Activated CD8-positive, alpha-beta memory T cell treated with anti-CD3 and anti-CD28 coated beads for 36 hours (primary cell): ENCODE measurements around the gene EEF1G. TPM values are rescaled to one million over a fixed set of nuclear protein-coding genes. Genes with fewer than 3 reads are reported as not detected.

Experiments
- CTCF ChIA-PET: fragments of 350-600 bp; sonication (Branson Sonifier 250); formaldehyde crosslinking; loops from one replicate; lab custom pipeline; 2021; ENCODE audit warnings: antibody characterized with exemption; lab: Charles Lee
- POLR2A ChIA-PET: fragments of 350-600 bp; sonication (Branson Sonifier 250); formaldehyde crosslinking; loops from one replicate; lab custom pipeline; 2021; ENCODE audit warnings: antibody characterized with exemption; lab: Charles Lee
- total RNA-seq, 2 experiments: library from RNA; stranded (reverse); gene quantifications; one replicate each; pipeline ENCODE4 v1.2.3, GENCODE V29; 2021

The EEF1G gene
- total RNA-seq, 2 experiments from 2014 or later, result 1,860 to 1,862 TPM

- ChIA-PET CTCF (interaction anchor here (6.1 kb wide), 1 partner anchor 15 kb away, joined by 46 read pairs; the partner anchor contains the start of gene TUT1), POLR2A (interaction anchor here (0.8 kb wide), 1 partner anchor 16 kb away, joined by 3 read pairs; the partner anchor contains the start of gene TUT1)
Measured at GRCh38 chr11:62607714-62608113, 34.0 kb upstream of the EEF1G start.

- CTCF ChIA-PET, result interaction anchor here (1.0 to 1.4 kb wide), 2 partner anchors 14 to 18 kb away, joined by 3 to 4 read pairs; partner anchors contain the start of gene TUT1
- POLR2A ChIA-PET, result no interaction called here
Measured at GRCh38 chr11:62605902-62606301, 32.2 kb upstream of the EEF1G start.

DNA sequence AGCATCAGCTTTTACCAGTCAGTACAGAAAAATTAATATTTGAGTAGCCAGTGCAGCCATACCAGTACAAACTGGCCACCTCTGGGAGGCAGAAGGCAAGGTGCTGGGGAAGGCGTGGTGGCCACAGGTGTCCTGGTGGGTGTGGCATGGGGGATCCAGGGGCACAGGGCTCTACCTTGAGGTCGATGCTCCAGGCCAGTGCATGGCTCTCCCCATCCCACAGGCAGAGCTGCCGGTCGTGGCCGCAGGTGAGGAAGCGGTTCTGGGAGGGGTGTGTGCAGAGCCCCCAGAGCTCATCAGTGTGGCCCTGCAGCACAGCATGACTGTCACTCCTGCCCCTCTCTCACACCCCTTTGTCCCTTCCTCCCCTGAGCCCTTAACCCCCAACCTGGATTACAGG lies 31.8 kb upstream of the EEF1G start:
- CTCF ChIA-PET, result interaction anchor here (1.0 to 1.4 kb wide), 2 partner anchors 14 to 18 kb away, joined by 3 to 4 read pairs; partner anchors contain the start of gene TUT1

DNA sequence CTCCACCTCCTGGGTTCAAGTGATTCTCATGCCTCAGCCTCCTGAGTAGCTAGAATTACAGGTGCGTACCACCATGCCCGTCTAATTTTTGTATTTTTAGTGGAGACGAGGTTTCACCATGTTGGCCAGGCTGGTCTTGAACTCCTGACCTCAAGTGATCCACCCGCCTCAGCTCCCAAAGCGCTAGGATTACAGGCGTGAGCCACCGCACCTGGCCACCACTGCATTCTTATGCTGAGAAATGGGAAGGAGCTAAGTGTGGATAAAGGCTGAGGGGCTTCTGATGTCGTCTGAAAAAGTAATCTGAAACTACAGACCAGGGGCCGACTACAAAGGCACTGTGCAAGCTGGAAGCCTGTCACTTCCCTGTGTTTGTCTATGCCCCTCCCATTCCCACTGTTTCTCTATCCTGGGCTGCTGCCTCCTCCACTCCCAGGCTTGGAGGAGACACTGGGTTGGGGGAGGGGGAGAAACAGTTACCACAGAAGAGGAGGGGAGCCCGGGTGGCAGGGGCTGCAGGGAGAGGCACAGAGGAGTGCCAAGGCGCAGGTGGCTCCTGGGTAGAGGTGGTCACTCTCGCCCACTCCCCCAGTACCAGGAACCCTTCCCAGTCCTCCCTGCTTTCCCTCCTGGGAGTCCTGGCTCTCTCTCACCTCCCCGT lies 30.9 kb upstream of the EEF1G start:
- ChIA-PET POLR2A (no interaction called here), CTCF (interaction anchor here (1.4 to 1.8 kb wide), 2 partner anchors 13 kb away, joined by 4 to 7 read pairs; partner anchors contain the start of gene TUT1)

More for the DNA sequence above, 31.8 kb upstream of the EEF1G start:
- POLR2A ChIA-PET, result no interaction called here

GRCh38 chr11:62603776-62604299 lies 30.1 kb upstream of the EEF1G start:
- ChIA-PET CTCF (interaction anchor here (1.8 kb wide), 1 partner anchor 12 kb away, joined by 7 read pairs; the partner anchor contains the start of gene TUT1), POLR2A (no interaction called here)

GRCh38 chr11:62603072-62603408 lies 29.3 kb upstream of the EEF1G start:
- CTCF ChIA-PET, result interaction anchor here (1.8 kb wide), 1 partner anchor 12 kb away, joined by 7 read pairs; the partner anchor contains the start of gene TUT1
- POLR2A ChIA-PET, result interaction anchor here (0.6 to 0.7 kb wide), 2 partner anchors 10 to 251 kb away, joined by 3 read pairs; partner anchors contain the start of gene ROM1

- ChIA-PET CTCF (interaction anchor here (1.8 to 3.0 kb wide), 3 partner anchors 8 to 11 kb away, joined by 7 to 28 read pairs (median 17); partner anchors contain the start of gene TUT1), POLR2A (interaction anchor here (0.6 to 3.2 kb wide), 11 partner anchors 9 to 239 kb away, joined by 3 to 44 read pairs (median 6); partner anchors contain the start of genes B3GAT3, C11orf98, CSKMT and EEF1G)
Measured at GRCh38 chr11:62602141-62603071, 28.7 kb upstream of the EEF1G start.

DNA sequence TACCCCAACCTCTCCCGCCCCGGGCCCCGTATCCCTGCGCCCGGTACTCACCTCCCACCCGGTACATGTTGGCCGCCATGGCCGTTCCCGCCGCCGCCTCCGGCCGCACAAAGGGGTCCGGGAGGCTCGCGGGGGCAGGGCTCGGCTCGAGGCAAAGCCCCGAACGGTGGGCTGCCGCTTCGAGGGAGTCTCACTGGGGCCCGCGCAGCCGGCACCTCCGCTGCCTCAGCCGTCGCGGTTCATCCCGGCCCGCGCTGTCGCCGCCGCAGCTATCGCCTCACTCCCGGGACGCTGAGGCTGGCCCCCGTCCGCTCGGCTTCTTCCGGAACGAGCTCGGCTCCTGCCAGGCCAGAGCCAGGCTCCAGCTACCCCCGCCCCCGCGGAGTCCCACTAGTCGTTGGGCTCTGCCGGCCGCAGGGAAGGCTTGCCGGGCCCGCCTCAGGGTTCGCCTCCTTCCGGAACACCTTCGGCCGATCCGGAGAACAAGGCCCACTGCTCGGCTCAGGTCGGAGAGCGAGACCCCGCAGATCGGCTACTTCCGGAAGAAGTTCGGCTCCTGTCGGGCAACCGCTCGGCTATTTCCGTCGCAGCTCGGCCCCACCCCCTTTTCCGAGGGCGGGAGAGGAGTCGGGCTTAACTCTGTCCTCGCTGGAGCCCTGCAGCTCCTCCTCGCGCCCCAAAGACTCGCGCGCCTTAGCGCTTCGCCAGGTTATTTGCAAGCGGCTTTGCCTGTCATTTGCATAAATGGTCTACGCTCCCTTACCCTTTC lies 27.9 kb upstream of the EEF1G start, which contains the start of gene MTA2:
Gene MTA2, minus strand, starts transcription at position 494 of the 769 bp plus-strand sequence. Its CDS starts 415 bp downstream, at position 79.
- ChIA-PET POLR2A (interaction anchor here (0.5 to 3.2 kb wide), 14 partner anchors 10 to 283 kb away, joined by 3 to 44 read pairs (median 6); partner anchors contain the start of genes B3GAT3, C11orf98, CSKMT and EEF1G), CTCF (interaction anchor here (1.1 to 3.0 kb wide), 4 partner anchors 9 to 177 kb away, joined by 3 to 28 read pairs (median 12); partner anchors contain the start of gene TUT1)

GRCh38 chr11:62601122-62601371 lies 27.4 kb upstream of the EEF1G start:
- ChIA-PET POLR2A (interaction anchor here (0.5 to 3.2 kb wide), 14 partner anchors 9 to 283 kb away, joined by 3 to 44 read pairs (median 6); partner anchors contain the start of genes B3GAT3, C11orf98, CSKMT and EEF1G), CTCF (interaction anchor here (1.1 to 3.0 kb wide), 4 partner anchors 9 to 176 kb away, joined by 3 to 28 read pairs (median 12); partner anchors contain the start of gene TUT1)

DNA sequence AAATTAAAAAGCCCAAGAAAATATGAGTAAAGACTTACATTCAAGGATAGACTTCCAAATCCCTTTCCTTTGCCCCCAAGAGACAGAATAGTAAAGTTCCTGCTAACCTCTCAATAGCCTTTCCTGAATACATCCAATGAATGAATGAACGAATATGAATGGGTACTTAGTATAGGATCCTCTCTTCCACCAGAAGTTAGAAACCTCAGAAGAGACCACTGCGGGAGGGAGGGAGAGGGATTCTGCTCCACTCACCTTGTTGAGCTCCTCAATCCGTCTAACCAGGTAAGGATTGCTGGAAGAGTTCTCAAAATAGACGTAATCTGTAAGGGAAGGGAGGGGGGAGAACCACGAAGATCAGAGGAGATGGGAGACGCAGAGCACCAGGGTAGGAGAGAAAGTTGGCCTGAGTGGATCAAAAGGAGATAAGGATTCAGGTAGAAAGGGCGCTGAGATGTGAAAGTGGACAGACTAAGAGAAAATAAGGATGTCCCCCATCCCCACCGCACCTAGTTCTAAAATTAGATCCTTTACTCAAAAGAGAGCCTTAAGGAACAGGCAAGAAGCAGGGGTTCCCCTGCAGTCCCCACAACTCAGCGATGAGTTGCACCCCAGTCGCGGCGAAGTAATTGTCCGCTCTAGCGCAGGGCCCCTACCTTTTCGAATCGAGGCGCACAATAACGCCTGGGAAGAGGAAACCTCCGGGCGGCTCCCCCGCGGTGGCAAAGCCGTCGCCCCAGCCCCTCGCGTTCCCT lies 26.9 kb upstream of the EEF1G start:
- POLR2A ChIA-PET, result interaction anchor here (0.6 to 3.2 kb wide), 9 partner anchors 9 to 254 kb away, joined by 3 to 44 read pairs (median 9); partner anchors contain the start of genes C11orf98, CSKMT, LBHD1 and TUT1
- CTCF ChIA-PET, result interaction anchor here (0.6 to 3.0 kb wide), 6 partner anchors 8 to 176 kb away, joined by 3 to 28 read pairs (median 6); partner anchors contain the start of gene TUT1

DNA sequence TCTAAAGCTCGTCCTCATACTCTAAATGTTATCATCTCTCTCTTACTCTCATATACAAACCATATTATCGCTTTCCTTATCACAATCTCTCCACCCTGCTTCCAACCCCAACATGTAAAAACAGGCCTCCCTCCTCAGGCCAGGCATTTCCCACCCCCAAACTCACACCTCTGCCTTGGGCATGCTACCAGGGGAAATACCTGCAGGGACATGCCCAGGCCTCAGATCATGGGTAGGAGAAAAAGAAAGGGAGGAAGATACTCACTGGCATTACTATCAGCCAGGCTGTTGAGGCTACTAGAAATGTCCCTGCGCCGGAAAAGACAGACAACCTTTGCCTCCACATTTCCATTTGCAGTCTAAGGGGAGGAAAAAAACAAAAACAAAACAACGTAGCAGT lies 26.2 kb upstream of the EEF1G start:
- CTCF ChIA-PET, result interaction anchor here (0.6 to 3.0 kb wide), 4 partner anchors 9 to 95 kb away, joined by 3 to 28 read pairs (median 4); partner anchors contain the start of gene TUT1
- POLR2A ChIA-PET, result interaction anchor here (0.7 to 3.2 kb wide), 7 partner anchors 8 to 255 kb away, joined by 4 to 44 read pairs (median 9); partner anchors contain the start of genes C11orf98, CSKMT, LBHD1 and TUT1

DNA sequence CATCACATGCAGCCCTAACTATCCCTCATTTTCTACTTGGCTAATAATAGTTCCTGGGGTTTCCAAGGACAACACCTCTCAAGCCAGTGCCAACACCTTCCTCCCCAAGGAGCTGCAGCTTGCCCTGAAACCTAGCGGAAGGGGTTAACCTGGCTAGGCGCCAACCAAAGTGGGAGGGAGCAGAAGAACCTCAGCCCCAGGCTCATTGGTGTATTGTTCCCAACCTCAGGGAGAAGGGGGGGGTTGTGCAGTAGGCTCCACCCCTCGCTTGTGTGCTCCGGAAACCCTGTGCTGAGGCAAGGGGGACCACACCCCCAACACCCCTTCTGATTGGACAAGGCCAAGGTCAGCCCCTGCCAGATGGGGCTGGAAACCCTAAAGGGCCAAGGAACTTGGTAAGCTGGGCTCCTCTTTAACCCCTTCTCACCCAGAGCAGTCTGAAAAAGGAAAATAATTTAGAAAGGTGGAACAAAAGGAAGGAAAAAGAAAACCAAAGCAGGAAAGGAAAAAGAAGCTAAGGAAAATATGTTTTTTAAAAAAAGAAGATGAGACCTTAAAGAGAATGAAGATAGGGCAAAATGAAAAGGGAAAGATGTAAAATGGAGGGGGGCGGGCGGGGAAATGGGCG lies 25.5 kb upstream of the EEF1G start:
- CTCF ChIA-PET, result interaction anchor here (0.9 to 3.0 kb wide), 4 partner anchors 8 to 95 kb away, joined by 3 to 28 read pairs (median 4); partner anchors contain the start of genes C11orf98, CSKMT and TUT1
- POLR2A ChIA-PET, result interaction anchor here (0.7 to 3.2 kb wide), 5 partner anchors 7 to 256 kb away, joined by 4 to 44 read pairs (median 7); partner anchors contain the start of gene TUT1

DNA sequence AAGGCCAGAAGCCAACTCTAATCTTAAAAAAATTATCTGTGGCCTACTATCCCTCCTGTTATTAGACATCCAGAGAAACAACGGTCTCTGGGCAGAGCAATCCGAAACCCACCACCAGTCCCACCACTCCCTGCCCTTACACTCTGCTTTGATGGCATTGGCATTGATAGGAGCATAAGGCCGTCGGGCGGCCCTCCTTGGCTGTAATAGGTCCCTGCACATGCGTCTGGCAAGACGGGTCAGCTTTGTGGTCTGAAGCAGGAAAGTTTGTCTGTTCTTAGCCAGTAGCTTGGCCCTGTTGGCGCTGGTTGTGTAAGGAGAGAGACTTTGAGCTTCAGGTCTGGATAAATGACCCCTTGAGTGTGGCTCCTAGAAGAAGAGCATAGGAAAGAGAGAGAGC lies 21.4 kb upstream of the EEF1G start:
- ChIA-PET POLR2A (interaction anchor here (0.8 kb wide), 1 partner anchor 262 kb away, joined by 5 read pairs; no protein-coding TSS in a partner anchor), CTCF (interaction anchor here (2.4 kb wide), 1 partner anchor 17 kb away, joined by 8 read pairs; the partner anchor contains the start of gene EML3)

DNA sequence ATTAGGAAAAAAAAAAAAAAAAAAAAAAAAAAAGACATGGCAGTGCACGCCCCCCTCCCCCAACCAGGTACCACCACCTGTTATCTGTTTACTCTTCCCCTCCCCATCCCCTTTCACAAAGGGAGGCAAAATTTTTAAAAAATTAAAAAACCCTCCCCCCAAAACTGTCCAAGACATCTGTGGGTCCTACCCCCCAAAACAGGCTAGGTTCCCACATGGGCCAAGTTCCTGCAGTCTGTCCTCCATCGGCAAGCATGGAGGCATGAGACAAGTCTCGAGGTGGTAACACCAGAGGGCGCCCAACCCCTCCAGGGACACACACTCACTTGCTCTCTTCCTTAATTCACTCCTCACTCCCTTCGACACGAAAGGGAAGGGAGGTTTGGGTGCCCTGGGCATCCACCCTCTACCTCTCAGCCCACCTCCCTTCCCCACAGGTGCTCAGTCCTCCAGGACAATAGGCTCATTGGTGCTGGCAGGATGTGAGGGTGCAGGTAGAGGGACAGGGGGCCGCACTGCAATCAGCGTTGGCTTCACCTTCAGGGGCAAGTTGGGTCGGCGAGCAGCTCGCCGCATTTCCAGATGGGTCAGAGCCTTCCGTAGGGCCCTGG lies 19.8 kb upstream of the EEF1G start:
- POLR2A ChIA-PET, result interaction anchor here (0.6 to 3.2 kb wide), 7 partner anchors 7 to 176 kb away, joined by 3 to 44 read pairs (median 8); partner anchors contain the start of genes B3GAT3, C11orf98, CSKMT and LBHD1

DNA sequence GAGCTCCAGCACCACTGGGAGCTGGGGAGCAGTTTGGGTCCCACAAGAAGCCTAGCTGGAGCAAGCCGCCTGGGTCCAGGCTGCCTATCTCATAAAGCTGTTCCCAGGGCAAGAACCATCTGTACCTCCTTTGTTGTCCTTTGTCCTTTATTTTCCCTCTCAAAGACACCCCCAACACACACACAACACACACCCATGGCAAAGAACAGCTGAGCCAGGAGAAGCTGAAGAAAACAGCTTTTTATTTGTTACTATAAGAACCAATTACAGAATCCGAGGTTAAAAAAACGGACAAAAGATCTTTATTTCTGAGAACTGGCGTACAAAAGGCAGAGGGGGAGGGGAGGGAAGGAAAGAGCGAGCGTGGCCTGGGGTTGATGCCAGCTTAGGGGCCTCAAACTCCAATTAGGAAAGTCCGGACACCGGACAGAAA lies 19.3 kb upstream of the EEF1G start:
- ChIA-PET CTCF (interaction anchor here (0.6 to 3.5 kb wide), 14 partner anchors 8 to 240 kb away, joined by 3 to 46 read pairs (median 3); partner anchors contain the start of genes EML3, MTA2, ROM1 and TEX54), POLR2A (interaction anchor here (0.6 to 3.2 kb wide), 8 partner anchors 8 to 176 kb away, joined by 3 to 44 read pairs (median 18); partner anchors contain the start of genes B3GAT3, C11orf98, CSKMT and EEF1G)

More for the DNA sequence above, 19.8 kb upstream of the EEF1G start:
- CTCF ChIA-PET, result interaction anchor here (0.6 to 3.5 kb wide), 17 partner anchors 8 to 239 kb away, joined by 3 to 46 read pairs (median 3); partner anchors contain the start of genes EML3, MTA2, ROM1 and TEX54
